ENCODE results near the gene OCEL1.
A peak's percentile ranks its signal among the peaks of the same experiment; 100 is the strongest.
"Not testable (repeated sequence)": the region's sequence is repeated elsewhere in the genome, so short reads cannot be mapped to it uniquely, and the experiment has no call there.

The OCEL1 gene

GRCh38 chr19:17263712-17264640, 38.0 kb downstream of the OCEL1 start:
- peaks cover 21% of the 10 kb centered on the region for H3K36me3 Mint-ChIP-seq
- H3K4me3 Mint-ChIP-seq: no peak overlapping the region
- H3K27ac Mint-ChIP-seq: peak overlapping the region; percentile 80
- peaks cover 22% of the 10 kb centered on the region for H3K4me1 Mint-ChIP-seq
- ATAC-seq (no peak), DNase-seq (ENCODE audit: low spot score in 2 of 2) (no peak)
- H3K9me3 Mint-ChIP-seq: no peaks in the 10 kb centered on the region

GRCh38 chr19:17264641-17264979, 38.6 kb downstream of the OCEL1 start, which contains the start of gene USHBP1:
TSS of gene USHBP1 (minus strand) at chr19:17264745. CDS start at chr19:17264299, 446 bp downstream.
- DNase-seq (ENCODE audit: low spot score in 2 of 2): no peak

DNA sequence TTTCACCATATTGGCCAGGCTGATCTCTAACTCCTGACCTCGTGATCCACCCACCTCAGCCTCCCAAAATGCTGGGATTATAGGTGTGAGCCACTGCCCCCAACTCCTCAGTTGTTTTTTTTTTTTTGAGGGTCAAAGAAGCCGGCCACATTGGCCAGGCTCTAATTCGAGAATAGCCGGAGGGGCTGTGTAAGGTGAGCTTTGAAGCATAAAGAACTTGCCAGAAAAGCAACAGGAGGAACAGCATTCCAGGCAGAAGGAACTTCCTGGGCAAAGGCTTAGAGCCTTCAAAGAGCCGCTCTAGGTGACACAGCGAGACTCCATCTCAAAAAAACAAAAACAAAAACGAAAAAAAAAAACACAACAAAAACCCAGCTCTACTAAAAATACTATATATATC, 40.0 kb downstream of the OCEL1 start:
- Mint-ChIP-seq H3K36me3 (peaks cover 41% of the 10 kb centered on the region), H3K27ac (no peak overlapping the region), H3K9me3 (no peaks in the 10 kb centered on the region), H3K4me1 (peaks cover 15% of the 10 kb centered on the region), H3K4me3 (no peak overlapping the region)
- DNase-seq (ENCODE audit: low spot score in 2 of 2) (no peak), ATAC-seq (no peak)

More at GRCh38 chr19:17264641-17264979, 38.6 kb downstream of the OCEL1 start, which contains the start of gene USHBP1:
- peaks cover 27% of the 10 kb centered on the region for H3K36me3 Mint-ChIP-seq
- H3K27ac Mint-ChIP-seq: peak within 1 kb of the TSS; percentile 80
- peaks cover 22% of the 10 kb centered on the region for H3K4me1 Mint-ChIP-seq
- no peak within 1 kb of the TSS for H3K4me3 Mint-ChIP-seq
- no peak for ATAC-seq
- H3K9me3 Mint-ChIP-seq: no peaks in the 10 kb centered on the region

DNA sequence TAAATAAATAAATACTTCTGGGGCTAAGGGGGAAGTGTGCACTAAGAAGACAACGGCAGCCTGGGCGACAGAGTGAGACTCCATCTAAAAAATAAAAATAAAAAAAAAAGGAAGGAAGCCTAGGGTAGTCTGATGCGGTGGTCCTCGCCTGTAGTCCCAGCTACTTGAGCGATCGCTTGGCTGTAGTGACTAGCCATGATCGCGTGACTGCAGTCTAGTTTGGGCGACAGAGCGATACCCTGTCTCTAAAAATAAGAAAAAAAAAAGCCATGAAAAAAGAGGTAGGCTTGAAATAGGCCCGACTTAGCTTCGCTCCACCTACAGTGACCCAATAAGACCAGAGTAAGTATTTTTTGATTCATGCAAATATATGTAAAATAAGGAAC, 40.6 kb downstream of the OCEL1 start:
- H3K9me3 Mint-ChIP-seq: no peaks in the 10 kb centered on the region
- H3K27ac Mint-ChIP-seq: peak overlapping the region; percentile 79
- DNase-seq (ENCODE audit: low spot score in 2 of 2) (no peak), ATAC-seq (peak; percentile 0)
- H3K4me1 Mint-ChIP-seq: peaks cover 12% of the 10 kb centered on the region
- H3K4me3 Mint-ChIP-seq: peak overlapping the region; percentile 79
- H3K36me3 Mint-ChIP-seq: peaks cover 47% of the 10 kb centered on the region

- peak within 1 kb of the TSS; percentile 79 for H3K27ac Mint-ChIP-seq
- H3K36me3 Mint-ChIP-seq: peaks cover 53% of the 10 kb centered on the region
- peak; percentile 70 to 94 for DNase-seq (ENCODE audit: low spot score in 2 of 2)
- no peaks in the 10 kb centered on the region for H3K9me3 Mint-ChIP-seq
- H3K4me3 Mint-ChIP-seq: peak within 1 kb of the TSS; percentile 79
- ATAC-seq: peak; percentile 95
- H3K4me1 Mint-ChIP-seq: peaks cover 12% of the 10 kb centered on the region
Measured at GRCh38 chr19:17266975-17267788, 41.2 kb downstream of the OCEL1 start, which contains the start of gene BABAM1. TSS of gene BABAM1 (plus strand) at chr19:17267443. CDS start at chr19:17268807, 1,364 bp downstream.

DNA sequence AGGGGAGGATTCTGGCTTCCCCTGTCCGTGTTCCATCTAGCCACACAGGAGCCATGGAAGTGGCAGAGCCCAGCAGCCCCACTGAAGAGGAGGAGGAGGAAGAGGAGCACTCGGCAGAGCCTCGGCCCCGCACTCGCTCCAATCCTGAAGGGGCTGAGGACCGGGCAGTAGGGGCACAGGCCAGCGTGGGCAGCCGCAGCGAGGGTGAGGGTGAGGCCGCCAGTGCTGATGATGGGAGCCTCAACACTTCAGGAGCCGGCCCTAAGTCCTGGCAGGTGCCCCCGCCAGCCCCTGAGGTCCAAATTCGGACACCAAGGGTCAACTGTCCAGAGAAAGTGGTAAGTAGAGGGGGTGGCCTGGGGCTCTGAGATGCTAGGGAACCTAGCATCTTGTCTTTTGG, 42.7 kb downstream of the OCEL1 start:
- DNase-seq (ENCODE audit: low spot score in 2 of 2) (no peak), ATAC-seq (no peak)
- Mint-ChIP-seq H3K4me1 (peaks cover 12% of the 10 kb centered on the region), H3K27ac (no peak overlapping the region), H3K9me3 (no peaks in the 10 kb centered on the region), H3K36me3 (peaks cover 66% of the 10 kb centered on the region), H3K4me3 (peak overlapping the region; percentile 79)

DNA sequence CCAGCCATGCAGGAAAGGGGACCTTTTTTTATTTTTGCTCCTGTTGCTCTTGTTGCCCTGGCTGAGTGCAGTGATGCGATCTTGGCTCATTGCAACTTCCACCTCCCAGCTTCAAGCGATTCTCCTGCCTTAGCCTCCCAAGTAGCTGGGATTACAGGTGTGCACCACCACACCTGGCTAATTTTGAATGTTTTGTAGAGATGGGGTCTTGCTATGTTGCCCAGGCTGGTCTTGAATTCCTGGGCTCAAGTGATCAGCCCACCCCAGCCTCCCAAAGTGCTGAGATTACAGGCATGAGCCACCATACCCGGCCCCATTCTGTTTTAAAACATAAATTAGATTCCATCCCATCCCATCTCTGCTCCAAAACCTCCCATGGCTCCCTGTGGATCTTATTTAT, 48.9 kb downstream of the OCEL1 start:
- not testable (repeated sequence) for H3K9me3 Mint-ChIP-seq; DNase-seq (ENCODE audit: low spot score in 2 of 2)
- peaks cover 84% of the 10 kb centered on the region for H3K36me3 Mint-ChIP-seq

DNA sequence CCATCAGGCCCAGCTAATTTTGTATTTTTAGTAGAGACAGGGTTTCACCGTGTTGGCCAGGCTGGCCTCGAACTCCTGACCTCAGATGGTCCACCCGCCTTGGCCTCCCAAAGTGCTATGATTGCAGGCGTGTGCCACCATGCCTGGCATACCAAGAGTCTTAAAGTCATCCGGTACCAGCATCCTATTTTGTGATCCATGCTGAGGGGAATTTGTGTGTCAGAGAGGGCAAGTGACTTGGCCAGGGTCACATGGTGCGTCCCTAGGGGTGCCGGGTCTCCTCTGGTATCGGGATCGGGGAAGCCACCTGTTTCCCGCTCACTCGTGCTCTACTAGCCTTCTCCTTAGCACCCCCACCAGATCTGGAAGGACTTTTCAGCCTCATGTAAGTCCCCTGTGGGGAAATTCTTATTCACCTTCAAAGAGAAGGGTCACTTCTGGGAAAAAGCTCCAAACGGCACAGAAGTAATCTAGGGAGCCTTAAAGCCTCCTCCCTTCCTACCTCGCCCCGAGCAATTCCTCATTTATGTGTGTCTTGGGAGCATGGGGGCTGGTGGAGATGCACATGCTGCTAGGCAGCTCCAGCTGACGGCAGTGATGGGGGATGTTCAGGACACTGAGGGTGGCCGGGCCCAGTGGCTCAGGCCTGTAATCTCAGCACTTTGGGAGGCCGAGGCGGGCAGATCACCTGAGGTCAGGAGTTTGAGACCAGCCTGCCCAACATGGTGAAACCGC, 49.6 kb downstream of the OCEL1 start:
- H3K36me3 Mint-ChIP-seq: peaks cover 77% of the 10 kb centered on the region
- H3K27ac Mint-ChIP-seq: no peak overlapping the region
- no peaks in the 10 kb centered on the region for H3K4me1 Mint-ChIP-seq
- H3K9me3 Mint-ChIP-seq: no peaks in the 10 kb centered on the region
- ATAC-seq (no peak), DNase-seq (ENCODE audit: low spot score in 2 of 2) (no peak)
- H3K4me3 Mint-ChIP-seq: no peak overlapping the region

More for the DNA sequence above, 48.9 kb downstream of the OCEL1 start:
- ATAC-seq, H3K27ac Mint-ChIP-seq, H3K4me3 Mint-ChIP-seq, H3K4me1 Mint-ChIP-seq: not testable (repeated sequence)

All from stimulated activated effector memory CD8-positive, alpha-beta T cell treated with anti-CD3 and anti-CD28 coated beads, Interleukin-12 subunit alpha, Interleukin-12 subunit beta, amount 100 ng/mL, for 72 hours (primary cell).